Chondrocyte (in vitro differentiated cells): Measurements from ENCODE around the gene ITGA3. TPM values are rescaled to one million over a fixed set of nuclear protein-coding genes. Genes with fewer than 3 reads are reported as not detected.
"Not testable (repeated sequence)": the region's sequence is repeated elsewhere in the genome, so short reads cannot be mapped to it uniquely, and the experiment has no call there.

ENCODE experiments used
- DNase-seq: peaks from one replicate; pipeline ENCODE4 v3.0.0; 2021; ENCODE audit warnings: mixed read lengths, low spot score
- H3K27ac Mint-ChIP-seq: one replicate; pipeline ENCODE4 v1.8.0; 2021; ENCODE audit warnings: mild to moderate bottlenecking, moderate library complexity, mixed read lengths; ENCODE audit not compliant: unreplicated experiment
- H3K27me3 Mint-ChIP-seq: 2 replicates; pipeline ENCODE4 v1.8.0; 2021; ENCODE audit warnings: low read depth, mixed read lengths
- H3K36me3 Mint-ChIP-seq: 2 replicates; pipeline ENCODE4 v1.8.0; 2021; ENCODE audit warnings: low read depth, mixed read lengths
- H3K4me1 Mint-ChIP-seq: 2 replicates; pipeline ENCODE4 v1.8.0; 2021; ENCODE audit warnings: low read depth, mild to moderate bottlenecking, mixed read lengths
- H3K4me3 Mint-ChIP-seq: one replicate; pipeline ENCODE4 v1.8.0; 2021; ENCODE audit warnings: mild to moderate bottlenecking, moderate library complexity, mixed read lengths; ENCODE audit not compliant: unreplicated experiment
- H3K9me3 Mint-ChIP-seq: 2 replicates; pipeline ENCODE4 v1.8.0; 2021; ENCODE audit warnings: low read depth, mixed read lengths
- CTCF ChIP-seq: fragments of 200-600 bp; sonication (generic); IDR thresholded peaks from 2 replicates; pipeline ENCODE4 v1.5.0; 2021; ENCODE audit warnings: antibody characterized with exemption, mild to moderate bottlenecking, moderate library complexity
- total RNA-seq: library from RNA; stranded (reverse); gene quantifications from 3 replicates; pipeline ENCODE4 v1.2.1, GENCODE V29; 2021

ITGA3 gene
- total RNA-seq, 1 donor from 2014 or later, result 216 TPM

GRCh38 chr17:50057521-50057991 is 1.6 kb downstream of the ITGA3 start:
- H3K9me3 Mint-ChIP-seq, result no peaks in the 10 kb centered on the region
- peak overlapping the region; percentile 98 for H3K27ac Mint-ChIP-seq
- peaks cover 85% of the 10 kb centered on the region for H3K4me1 Mint-ChIP-seq
- no peaks in the 10 kb centered on the region for H3K27me3 Mint-ChIP-seq
- H3K36me3 Mint-ChIP-seq, result peaks cover 3% of the 10 kb centered on the region
- DNase-seq, result peak; percentile 85
- H3K4me3 Mint-ChIP-seq, result peak overlapping the region; percentile 82
- TF ChIP-seq CTCF, result no peak

GRCh38 chr17:50058296-50058953 is 2.5 kb downstream of the ITGA3 start:
- H3K9me3 Mint-ChIP-seq, result no peaks in the 10 kb centered on the region
- peaks cover 85% of the 10 kb centered on the region for H3K4me1 Mint-ChIP-seq
- peak; percentile 58 for DNase-seq
- H3K27ac Mint-ChIP-seq, result peak overlapping the region; percentile 98
- no peaks in the 10 kb centered on the region for H3K27me3 Mint-ChIP-seq
- peak overlapping the region; percentile 82 for H3K4me3 Mint-ChIP-seq
- peaks cover 3% of the 10 kb centered on the region for H3K36me3 Mint-ChIP-seq
- no peak for TF ChIP-seq CTCF

- no peak for TF ChIP-seq CTCF
- Mint-ChIP-seq H3K36me3 (peaks cover 3% of the 10 kb centered on the region), H3K4me1 (peaks cover 85% of the 10 kb centered on the region)
These were observed 3.3 kb downstream of the ITGA3 start for GRCh38 chr17:50059256-50059655.

GRCh38 chr17:50059759-50060273 is 3.9 kb downstream of the ITGA3 start:
- no peaks in the 10 kb centered on the region for H3K27me3 Mint-ChIP-seq
- H3K4me1 Mint-ChIP-seq, result peaks cover 87% of the 10 kb centered on the region
- peak overlapping the region; percentile 98 for H3K27ac Mint-ChIP-seq
- peak overlapping the region; percentile 82 for H3K4me3 Mint-ChIP-seq
- peak; percentile 69 for DNase-seq
- H3K9me3 Mint-ChIP-seq, result no peaks in the 10 kb centered on the region
- TF ChIP-seq CTCF, result no peak
- H3K36me3 Mint-ChIP-seq, result peaks cover 3% of the 10 kb centered on the region

More at GRCh38 chr17:50059256-50059655, 3.3 kb downstream of the ITGA3 start:
- DNase-seq, result peak; percentile 53
- Mint-ChIP-seq H3K4me3 (peak overlapping the region; percentile 82), H3K27me3 (no peaks in the 10 kb centered on the region), H3K9me3 (no peaks in the 10 kb centered on the region), H3K27ac (peak overlapping the region; percentile 98)

GRCh38 chr17:50060951-50061712 is 5.2 kb downstream of the ITGA3 start:
- Mint-ChIP-seq H3K4me3 (peak overlapping the region; percentile 82), H3K27ac (peak overlapping the region; percentile 98), H3K9me3 (no peaks in the 10 kb centered on the region), H3K27me3 (no peaks in the 10 kb centered on the region), H3K36me3 (peaks cover 9% of the 10 kb centered on the region), H3K4me1 (peaks cover 92% of the 10 kb centered on the region)
- TF ChIP-seq CTCF, result no peak
- DNase-seq, result peak; percentile 82

GRCh38 chr17:50061713-50062045 is 5.8 kb downstream of the ITGA3 start:
- H3K9me3 Mint-ChIP-seq, H3K36me3 Mint-ChIP-seq, DNase-seq, H3K27me3 Mint-ChIP-seq: not testable (repeated sequence)
- peak overlapping the region; percentile 98 for H3K27ac Mint-ChIP-seq
- H3K4me1 Mint-ChIP-seq, result peaks cover 97% of the 10 kb centered on the region
- peak overlapping the region; percentile 82 for H3K4me3 Mint-ChIP-seq
